GM21423 (cell line): ENCODE results near the gene CDKN2A.

Experiments
- ATAC-seq: cut with Tn5 transposase; IDR thresholded peaks from one replicate; pipeline ENCODE4 v1.9.1; 2021; ENCODE audit warnings: mild to moderate bottlenecking, moderate library complexity; ENCODE audit not compliant: unreplicated experiment

The CDKN2A gene

GRCh38 chr9:22008384-22008716 lies 14.2 kb upstream of the CDKN2A start:
- no peak for ATAC-seq

GRCh38 chr9:22005702-22006606 lies 11.8 kb upstream of the CDKN2A start:
- ATAC-seq = no peak

- ATAC-seq = no peak
These were observed 11.0 kb upstream of the CDKN2A start for GRCh38 chr9:22005021-22005701.

- no peak for ATAC-seq
These were observed 7.8 kb upstream of the CDKN2A start for GRCh38 chr9:22002038-22002437.

- no peak for ATAC-seq
These were observed 3.8 kb upstream of the CDKN2A start for GRCh38 chr9:21998026-21998425.

GRCh38 chr9:21997480-21997879 lies 3.3 kb upstream of the CDKN2A start:
- ATAC-seq = no peak

- ATAC-seq = no peak
These were observed 2.7 kb upstream of the CDKN2A start for GRCh38 chr9:21996858-21997257.

- no peak for ATAC-seq
These were observed 2.2 kb upstream of the CDKN2A start for GRCh38 chr9:21996438-21996837.

GRCh38 chr9:21995666-21996398 lies 1.6 kb upstream of the CDKN2A start:
- no peak for ATAC-seq

GRCh38 chr9:21995006-21995665 lies 944 bp upstream of the CDKN2A start:
- peak; percentile 80 for ATAC-seq

- peak; percentile 43 for ATAC-seq
These were observed 389 bp upstream of the CDKN2A start, which contains the start of gene CDKN2B-AS1 for GRCh38 chr9:21994556-21995005. Gene CDKN2B-AS1, plus strand, starts transcription at chr9:21994791.

- ATAC-seq = no peak
These were observed 1.2 kb downstream of the CDKN2A start for GRCh38 chr9:21993007-21993406.

- ATAC-seq = no peak
These were observed 2.9 kb downstream of the CDKN2A start for GRCh38 chr9:21991072-21991959.

- ATAC-seq = no peak
These were observed 4.6 kb downstream of the CDKN2A start for GRCh38 chr9:21989440-21990189.

GRCh38 chr9:21988056-21988990 lies 5.9 kb downstream of the CDKN2A start:
- no peak for ATAC-seq

GRCh38 chr9:21985964-21986667 lies 8.1 kb downstream of the CDKN2A start:
- ATAC-seq = peak; percentile 51

GRCh38 chr9:21984101-21984500 lies 10.1 kb downstream of the CDKN2A start:
- no peak for ATAC-seq

GRCh38 chr9:21983561-21983935 lies 10.6 kb downstream of the CDKN2A start:
- no peak for ATAC-seq
